ENCODE measurements around the gene CNTNAP5.

DNA sequence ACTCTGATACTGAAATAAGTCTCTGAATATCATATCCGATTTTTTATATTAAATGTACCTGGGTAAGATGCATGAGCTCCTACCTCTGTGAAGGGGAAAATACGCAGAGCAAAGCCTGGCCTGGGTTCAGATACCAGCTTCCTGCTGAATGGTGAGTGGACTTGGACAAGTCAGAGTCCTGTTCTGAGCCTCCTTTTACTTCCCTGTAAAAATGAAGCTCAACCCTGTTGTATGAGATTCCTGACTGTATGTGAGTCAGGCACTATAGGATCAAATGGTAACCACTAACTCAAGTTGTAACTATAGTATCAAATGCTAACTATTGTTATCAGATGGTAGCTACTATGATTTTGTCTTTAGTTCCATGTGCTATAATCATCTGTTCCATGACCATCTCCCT lies 561.7 kb downstream of the CNTNAP5 start:
- no peak for TF ChIP-seq POLR2A (IDR thresholded peaks at IDR 0.05)
- TF ChIP-seq, protein P1, sequence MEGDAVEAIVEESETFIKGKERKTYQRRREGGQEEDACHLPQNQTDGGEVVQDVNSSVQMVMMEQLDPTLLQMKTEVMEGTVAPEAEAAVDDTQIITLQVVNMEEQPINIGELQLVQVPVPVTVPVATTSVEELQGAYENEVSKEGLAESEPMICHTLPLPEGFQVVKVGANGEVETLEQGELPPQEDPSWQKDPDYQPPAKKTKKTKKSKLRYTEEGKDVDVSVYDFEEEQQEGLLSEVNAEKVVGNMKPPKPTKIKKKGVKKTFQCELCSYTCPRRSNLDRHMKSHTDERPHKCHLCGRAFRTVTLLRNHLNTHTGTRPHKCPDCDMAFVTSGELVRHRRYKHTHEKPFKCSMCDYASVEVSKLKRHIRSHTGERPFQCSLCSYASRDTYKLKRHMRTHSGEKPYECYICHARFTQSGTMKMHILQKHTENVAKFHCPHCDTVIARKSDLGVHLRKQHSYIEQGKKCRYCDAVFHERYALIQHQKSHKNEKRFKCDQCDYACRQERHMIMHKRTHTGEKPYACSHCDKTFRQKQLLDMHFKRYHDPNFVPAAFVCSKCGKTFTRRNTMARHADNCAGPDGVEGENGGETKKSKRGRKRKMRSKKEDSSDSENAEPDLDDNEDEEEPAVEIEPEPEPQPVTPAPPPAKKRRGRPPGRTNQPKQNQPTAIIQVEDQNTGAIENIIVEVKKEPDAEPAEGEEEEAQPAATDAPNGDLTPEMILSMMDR (IDR thresholded peaks at IDR 0.05), result no peak
